HG03565 (cell line): ENCODE data around the gene TENT5A.
"Not testable (repeated sequence)": the region's sequence is repeated elsewhere in the genome, so short reads cannot be mapped to it uniquely, and the experiment has no call there.

Source experiments
- ATAC-seq: cut with Tn5 transposase; IDR thresholded peaks from one replicate; pipeline ENCODE4 v1.9.1; 2021; ENCODE audit warnings: mild to moderate bottlenecking, moderate library complexity; ENCODE audit not compliant: unreplicated experiment

TENT5A gene

DNA sequence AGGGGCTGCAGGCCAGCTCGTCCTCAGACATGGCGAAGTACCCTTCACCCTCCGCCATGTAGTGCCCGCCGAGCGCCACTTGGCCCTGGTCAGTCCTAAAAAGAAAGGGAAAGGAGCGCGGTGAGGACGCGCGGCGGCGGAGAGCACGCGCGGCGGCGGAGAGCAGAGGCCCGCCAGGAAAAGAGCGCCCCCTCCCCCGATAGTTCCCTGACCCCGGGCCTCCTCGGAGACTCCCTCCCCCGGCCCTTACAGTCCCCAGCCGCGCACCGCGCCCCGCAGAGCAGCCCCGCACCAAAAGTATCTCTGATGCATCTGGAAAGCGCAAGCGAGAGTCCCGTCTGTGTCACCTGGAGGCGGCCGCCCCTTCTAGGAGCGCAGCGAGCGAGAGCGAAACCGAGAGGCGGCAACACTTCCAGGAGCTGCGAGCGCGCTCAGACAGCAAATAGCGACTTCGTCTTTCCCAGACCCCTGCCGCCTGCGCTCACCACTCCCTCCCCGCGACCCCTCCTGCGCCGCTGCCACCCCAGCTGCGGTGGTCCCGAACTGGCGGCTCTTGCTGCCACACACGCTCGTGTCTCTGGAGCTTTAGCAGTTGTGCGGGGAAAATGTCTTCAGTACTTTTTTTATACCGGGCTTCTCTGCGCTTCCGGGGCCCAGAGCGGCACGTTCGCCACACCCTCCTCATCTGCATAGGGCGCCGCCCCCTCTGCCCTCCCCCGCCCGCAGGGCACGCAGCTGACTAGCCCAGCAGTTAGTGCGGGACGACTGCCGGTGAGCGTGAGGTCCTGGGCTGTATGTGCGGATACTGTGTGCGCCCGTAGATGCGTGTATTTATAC lies at the start of gene TENT5A:
Gene TENT5A (minus strand): TSS at position 598 of the 837 bp plus-strand sequence. CDS start 540 bp downstream, at position 58.
- ATAC-seq, result peak; percentile 54

DNA sequence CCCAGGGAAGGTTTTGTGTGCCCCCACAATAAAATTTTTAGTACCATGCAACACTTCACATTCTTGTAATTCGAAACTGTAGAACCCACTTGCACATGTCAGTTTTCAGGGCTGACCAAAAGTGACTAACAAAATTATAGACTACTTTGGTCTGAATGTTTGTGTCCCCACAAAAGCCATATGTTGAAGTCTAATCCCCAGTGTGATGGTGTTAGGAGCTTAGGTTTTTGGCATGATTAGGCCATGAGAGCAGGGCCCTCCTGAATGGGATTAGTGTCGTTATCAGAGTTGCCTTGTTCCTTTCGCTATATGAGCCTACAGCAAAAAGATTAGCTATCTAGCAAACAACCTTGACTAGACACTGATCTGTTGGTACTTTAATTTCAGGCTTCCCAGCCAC lies 49.0 kb upstream of the TENT5A start:
- ATAC-seq, result no peak

- no peak for ATAC-seq
Measured at GRCh38 chr6:81800666-81801065, 48.2 kb upstream of the TENT5A start.

- no peak for ATAC-seq
Measured at GRCh38 chr6:81799323-81799722, 46.8 kb upstream of the TENT5A start.

DNA sequence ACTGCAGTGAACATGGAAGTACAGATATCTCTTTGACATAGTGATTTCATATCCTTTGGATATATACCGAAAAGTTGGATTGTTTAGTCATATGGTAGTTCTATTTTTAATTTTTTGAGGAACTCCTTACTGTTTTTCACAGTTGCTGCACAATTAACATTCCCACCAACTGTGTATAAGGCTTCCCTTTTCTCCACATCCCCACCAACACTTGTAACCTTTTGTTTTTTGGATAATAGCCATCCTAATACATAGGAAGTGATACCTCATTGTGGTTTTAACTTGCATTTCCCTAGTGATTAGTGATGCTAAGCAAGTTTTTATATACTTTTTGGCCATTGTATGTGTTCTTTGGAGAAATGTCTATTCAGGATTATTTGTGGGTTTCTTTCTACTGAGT lies 45.1 kb upstream of the TENT5A start:
- ATAC-seq, result no peak

GRCh38 chr6:81795890-81796289 lies 43.4 kb upstream of the TENT5A start:
- ATAC-seq, result no peak

GRCh38 chr6:81793821-81794475 lies 41.5 kb upstream of the TENT5A start:
- ATAC-seq, result no peak

GRCh38 chr6:81792826-81793225 lies 40.3 kb upstream of the TENT5A start:
- ATAC-seq, result no peak

GRCh38 chr6:81791756-81792155 lies 39.3 kb upstream of the TENT5A start:
- no peak for ATAC-seq

- no peak for ATAC-seq
Measured at GRCh38 chr6:81790034-81790433, 37.6 kb upstream of the TENT5A start.

- ATAC-seq, result no peak
Measured at GRCh38 chr6:81789291-81789690, 36.8 kb upstream of the TENT5A start.

DNA sequence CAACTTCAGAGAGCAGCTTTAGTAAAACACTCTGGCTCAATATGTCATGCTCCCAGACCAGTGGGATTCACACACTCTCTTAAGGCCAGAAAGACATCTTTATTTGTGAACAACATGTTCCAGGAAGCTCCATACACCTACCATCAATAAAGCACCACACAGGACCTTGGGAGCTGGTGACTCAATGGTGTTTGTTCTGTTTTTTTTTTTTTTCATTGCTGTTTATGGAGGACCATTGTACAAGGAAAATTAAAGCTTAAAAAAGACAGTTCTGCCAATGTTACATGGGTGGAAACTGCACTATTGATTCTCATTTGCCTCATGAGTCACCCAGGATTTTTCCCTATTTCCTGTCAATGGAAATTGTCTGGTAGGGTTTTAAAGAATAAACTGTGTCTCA lies 36.3 kb upstream of the TENT5A start:
- no peak for ATAC-seq

DNA sequence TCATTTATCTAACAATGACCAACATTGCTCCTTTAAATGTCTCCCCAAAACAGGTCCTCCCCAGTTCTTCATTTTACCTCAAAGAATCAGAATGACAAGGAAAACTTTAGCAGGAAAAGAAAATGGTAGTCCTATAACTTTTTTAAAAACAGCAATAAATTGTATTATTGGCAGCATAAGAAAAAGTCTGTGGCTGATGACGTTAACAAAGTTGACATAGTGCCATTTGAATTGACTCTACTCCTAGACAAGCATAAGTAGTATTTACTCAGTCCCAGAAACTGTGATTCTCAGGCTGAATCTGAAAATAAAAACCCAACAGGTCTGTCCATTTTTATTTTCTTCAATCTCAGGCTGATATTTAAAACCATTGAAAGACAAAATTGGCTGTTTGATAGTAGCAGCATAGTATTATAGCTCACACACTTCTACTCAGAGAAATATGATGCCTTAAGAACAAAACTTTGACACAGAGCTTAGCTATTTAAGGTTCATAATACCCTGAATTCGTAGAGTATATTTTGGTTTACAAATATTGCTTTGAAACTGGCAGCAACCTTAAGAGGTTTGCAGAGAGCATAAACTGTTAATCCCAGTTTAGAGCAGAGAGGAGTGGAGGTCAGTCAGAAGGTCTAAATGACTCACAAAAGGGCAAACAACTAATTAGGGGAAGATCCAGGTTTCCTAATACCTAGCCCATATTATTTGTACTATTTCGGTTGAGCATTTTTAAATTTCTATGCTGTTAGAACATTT lies 35.0 kb upstream of the TENT5A start:
- no peak for ATAC-seq

- ATAC-seq, result no peak
Measured at GRCh38 chr6:81786150-81786549, 33.7 kb upstream of the TENT5A start.

GRCh38 chr6:81785377-81785776 lies 32.9 kb upstream of the TENT5A start:
- ATAC-seq, result no peak

GRCh38 chr6:81783893-81784292 lies 31.4 kb upstream of the TENT5A start:
- ATAC-seq, result no peak

- no peak for ATAC-seq
Measured at GRCh38 chr6:81781624-81782023, 29.1 kb upstream of the TENT5A start.

- ATAC-seq, result no peak
Measured at GRCh38 chr6:81777586-81778268, 25.2 kb upstream of the TENT5A start.

DNA sequence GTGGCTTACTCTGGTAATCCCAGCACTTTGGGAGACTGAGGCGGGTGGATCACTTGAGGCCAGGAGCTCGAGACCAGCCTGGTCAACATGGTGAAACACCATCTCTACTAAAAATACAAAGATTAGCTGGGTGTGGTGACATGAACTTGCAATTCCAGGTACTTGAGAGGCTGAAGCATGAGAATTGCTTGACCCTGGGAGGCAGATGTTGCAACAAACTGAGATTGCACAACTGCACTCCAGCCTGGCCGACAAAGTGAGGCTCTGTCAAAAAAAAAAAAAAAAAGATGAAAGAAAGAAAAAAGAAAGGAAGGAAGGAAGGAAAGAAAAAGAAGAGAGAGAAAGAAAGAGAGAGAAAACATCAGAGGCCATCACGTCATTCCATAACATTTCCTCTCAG lies 23.7 kb upstream of the TENT5A start:
- ATAC-seq, result not testable (repeated sequence)

DNA sequence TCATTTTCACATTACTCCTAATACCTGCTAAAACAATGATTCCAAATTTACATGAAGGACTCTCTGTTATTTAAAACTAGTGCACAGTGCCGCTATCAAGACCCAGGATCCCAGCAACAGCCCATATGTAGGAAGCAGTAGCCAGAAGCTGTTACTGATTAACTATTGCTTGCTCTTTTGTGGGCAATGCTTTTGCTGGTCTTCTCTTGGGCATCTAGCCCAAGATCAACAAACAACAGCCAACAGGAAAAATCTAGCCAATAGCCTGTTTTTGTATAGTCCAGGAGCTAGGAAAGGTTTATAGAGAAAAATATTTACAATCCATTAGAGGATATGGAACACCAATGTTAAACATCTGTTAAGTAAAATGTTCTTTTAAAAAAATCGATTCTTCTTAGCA lies 22.1 kb upstream of the TENT5A start:
- ATAC-seq, result no peak

GRCh38 chr6:81773887-81774286 lies 21.4 kb upstream of the TENT5A start:
- ATAC-seq, result no peak
